SK-N-SH (cell line): ENCODE data around the gene PRX. TPM values are rescaled to one million over a fixed set of nuclear protein-coding genes. Genes with fewer than 3 reads are reported as not detected.

Experiments
- CHD2 ChIP-seq: fragments of 150-350 bp; IDR thresholded peaks from 2 replicates; pipeline ENCODE4 v1.6.1; 2018; ENCODE audit warnings: low read length; ENCODE audit not compliant: partially characterized antibody
- ELF1 ChIP-seq: IDR thresholded peaks from 2 replicates; pipeline ENCODE4 v1.4.0; 2012
- FOSL2 ChIP-seq: IDR thresholded peaks from 2 replicates; pipeline ENCODE4 v1.4.0; 2012; ENCODE audit warnings: low read depth, mild to moderate bottlenecking, moderate library complexity, borderline replicate concordance
- FOXJ3 ChIP-seq: sonication (generic); formaldehyde crosslinking; IDR thresholded peaks from 2 replicates; pipeline ENCODE4 v1.5.1; 2020; ENCODE audit warnings: mild to moderate bottlenecking, missing genetic modification reagents
- GABPA ChIP-seq: IDR thresholded peaks from 2 replicates; pipeline ENCODE4 v1.4.0; 2012; ENCODE audit warnings: low read depth, mild to moderate bottlenecking
- GATA2 ChIP-seq: sonication (generic); formaldehyde crosslinking; IDR thresholded peaks from 2 replicates; pipeline ENCODE4 v1.5.0; 2020; ENCODE audit warnings: mild to moderate bottlenecking, missing genetic modification reagents
- MEF2A ChIP-seq: IDR thresholded peaks from 2 replicates; pipeline ENCODE4 v1.4.0; 2012; ENCODE audit warnings: low read depth, borderline replicate concordance
- MXI1 ChIP-seq: IDR thresholded peaks from 2 replicates; pipeline ENCODE4 v1.6.1; 2012; ENCODE audit warnings: mild to moderate bottlenecking, low read depth, low read length, improper control_type of control experiment
- NRF1 ChIP-seq: IDR thresholded peaks from 2 replicates; pipeline ENCODE4 v1.6.1; 2012; ENCODE audit warnings: low read depth, mild to moderate bottlenecking, low read length
- PBX3 ChIP-seq: IDR thresholded peaks from 2 replicates; pipeline ENCODE4; 2012
- POLR2AphosphoS5 ChIP-seq: IDR thresholded peaks from 2 replicates; pipeline ENCODE4 v1.6.1; 2012; ENCODE audit warnings: low read depth, low read length
- RCOR1 ChIP-seq: fragments of 150-350 bp; IDR thresholded peaks from 2 replicates; pipeline ENCODE4 v1.6.1; 2017; ENCODE audit warnings: antibody characterized with exemption, low read length
- RFX5 ChIP-seq: IDR thresholded peaks from 2 replicates; pipeline ENCODE4 v1.6.1; 2012; ENCODE audit warnings: mild to moderate bottlenecking, improper control_type of control experiment, low read length
- RXRA ChIP-seq: IDR thresholded peaks from 2 replicates; pipeline ENCODE4 v1.4.0; 2012; ENCODE audit warnings: low read depth, mild to moderate bottlenecking, borderline replicate concordance
- SIN3A ChIP-seq: IDR thresholded peaks from 2 replicates; pipeline ENCODE4 v1.6.1; 2012; ENCODE audit warnings: low read depth, mild to moderate bottlenecking, low read length, moderate library complexity, borderline replicate concordance
- SMC3 ChIP-seq: IDR thresholded peaks from 2 replicates; pipeline ENCODE4 v1.6.1; 2012; ENCODE audit warnings: low read depth, low read length, improper control_type of control experiment
- TCF12 ChIP-seq: IDR thresholded peaks from 2 replicates; pipeline ENCODE4 v1.4.0; 2012
- TEAD4 ChIP-seq: IDR thresholded peaks from 2 replicates; pipeline ENCODE4 v1.4.0; 2012; ENCODE audit warnings: mild to moderate bottlenecking, borderline replicate concordance; ENCODE audit not compliant: insufficient read depth
- USF1 ChIP-seq: IDR thresholded peaks from 2 replicates; pipeline ENCODE4 v1.4.0; 2012; ENCODE audit warnings: low read depth, borderline replicate concordance
- YY1 ChIP-seq: IDR thresholded peaks from 2 replicates; pipeline ENCODE4 v1.4.0; 2012; ENCODE audit warnings: low read depth, mild to moderate bottlenecking
- polyA plus RNA-seq, 3 experiments: library from polyadenylated mRNA; depleted of rRNA; stranded (reverse); fragments of >200 nt; gene quantifications; 2 replicates each; pipeline ENCODE4 v1.2.3, GENCODE V29; 2012
- TF ChIP-seq, protein P1 (sequence below): IDR thresholded peaks from 2 replicates; pipeline ENCODE4 v1.6.1; 2012; ENCODE audit warnings: mild to moderate bottlenecking, low read depth, low read length, moderate library complexity
- TF ChIP-seq, protein P2 (sequence below): fragments of 150-350 bp; IDR thresholded peaks from 2 replicates; pipeline ENCODE4 v1.6.1; 2016; ENCODE audit warnings: mild to moderate bottlenecking, low read depth, low read length
- TF ChIP-seq, protein P3 (sequence below): fragments of 200-600 bp; sonication (generic); IDR thresholded peaks from 2 replicates; pipeline ENCODE4 v1.6.1; 2017; ENCODE audit warnings: antibody characterized with exemption, mild to moderate bottlenecking, moderate library complexity
- TF ChIP-seq, protein P4 (sequence below): IDR thresholded peaks from 2 replicates; pipeline ENCODE4 v1.4.0; 2012; ENCODE audit warnings: low read depth

Gene PRX
- polyA plus RNA-seq, 1 of the 3 experiments (the other 2 are of a cell fraction), result 2.2 TPM

DNA sequence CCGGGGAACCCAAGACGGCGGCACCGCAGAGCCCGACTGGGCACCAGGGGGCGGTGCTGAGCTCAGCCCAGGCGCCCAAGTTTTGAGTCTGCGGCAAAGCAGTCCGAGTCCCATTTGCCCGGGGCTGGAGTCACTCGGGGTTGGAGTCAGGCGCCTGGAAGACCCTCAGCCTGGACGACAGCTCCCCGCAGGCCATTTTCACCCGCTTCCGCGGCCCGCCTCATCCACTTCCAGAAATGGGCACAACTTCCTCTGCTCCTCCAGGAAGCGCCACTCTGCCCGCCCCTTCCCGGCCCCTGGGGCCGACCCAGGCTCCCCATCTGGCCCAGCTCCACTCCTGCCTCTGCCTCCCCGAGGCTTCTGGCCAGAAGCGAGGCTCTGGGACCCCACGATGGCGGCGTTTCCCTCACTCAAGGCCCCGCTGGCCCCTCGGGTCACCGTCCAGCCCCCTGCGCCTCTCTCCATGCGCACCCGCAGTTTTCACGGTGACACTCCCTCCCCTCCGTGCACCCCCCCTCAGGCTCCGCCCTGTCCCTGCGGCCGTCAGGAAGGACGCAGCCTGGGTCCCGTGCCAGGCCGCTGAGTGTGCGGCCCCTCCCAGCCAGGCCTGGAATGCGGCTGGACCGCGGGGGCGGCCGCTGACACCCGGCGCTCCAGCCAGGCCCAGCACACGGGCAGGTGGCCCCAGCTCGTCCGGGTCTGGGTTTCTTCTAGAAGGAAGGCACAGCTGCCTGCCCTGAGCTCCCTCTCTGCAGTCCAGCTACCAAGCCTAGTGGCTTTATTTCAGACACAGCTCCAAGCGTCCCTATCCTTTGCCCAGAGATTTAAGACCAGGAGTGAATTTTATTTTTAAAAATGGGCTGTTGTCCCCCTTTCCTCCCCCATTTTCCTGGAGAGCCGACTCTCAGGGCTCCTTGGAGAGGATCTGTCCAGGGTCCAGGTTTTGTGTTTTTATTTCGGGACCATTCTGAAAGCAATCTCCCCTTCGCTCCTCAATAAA is 7.9 kb upstream of the PRX start (continued):
- TF ChIP-seq, protein P1, sequence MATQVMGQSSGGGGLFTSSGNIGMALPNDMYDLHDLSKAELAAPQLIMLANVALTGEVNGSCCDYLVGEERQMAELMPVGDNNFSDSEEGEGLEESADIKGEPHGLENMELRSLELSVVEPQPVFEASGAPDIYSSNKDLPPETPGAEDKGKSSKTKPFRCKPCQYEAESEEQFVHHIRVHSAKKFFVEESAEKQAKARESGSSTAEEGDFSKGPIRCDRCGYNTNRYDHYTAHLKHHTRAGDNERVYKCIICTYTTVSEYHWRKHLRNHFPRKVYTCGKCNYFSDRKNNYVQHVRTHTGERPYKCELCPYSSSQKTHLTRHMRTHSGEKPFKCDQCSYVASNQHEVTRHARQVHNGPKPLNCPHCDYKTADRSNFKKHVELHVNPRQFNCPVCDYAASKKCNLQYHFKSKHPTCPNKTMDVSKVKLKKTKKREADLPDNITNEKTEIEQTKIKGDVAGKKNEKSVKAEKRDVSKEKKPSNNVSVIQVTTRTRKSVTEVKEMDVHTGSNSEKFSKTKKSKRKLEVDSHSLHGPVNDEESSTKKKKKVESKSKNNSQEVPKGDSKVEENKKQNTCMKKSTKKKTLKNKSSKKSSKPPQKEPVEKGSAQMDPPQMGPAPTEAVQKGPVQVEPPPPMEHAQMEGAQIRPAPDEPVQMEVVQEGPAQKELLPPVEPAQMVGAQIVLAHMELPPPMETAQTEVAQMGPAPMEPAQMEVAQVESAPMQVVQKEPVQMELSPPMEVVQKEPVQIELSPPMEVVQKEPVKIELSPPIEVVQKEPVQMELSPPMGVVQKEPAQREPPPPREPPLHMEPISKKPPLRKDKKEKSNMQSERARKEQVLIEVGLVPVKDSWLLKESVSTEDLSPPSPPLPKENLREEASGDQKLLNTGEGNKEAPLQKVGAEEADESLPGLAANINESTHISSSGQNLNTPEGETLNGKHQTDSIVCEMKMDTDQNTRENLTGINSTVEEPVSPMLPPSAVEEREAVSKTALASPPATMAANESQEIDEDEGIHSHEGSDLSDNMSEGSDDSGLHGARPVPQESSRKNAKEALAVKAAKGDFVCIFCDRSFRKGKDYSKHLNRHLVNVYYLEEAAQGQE, result no peak
- no peak for TF ChIP-seq RXRA
- TF ChIP-seq, protein P2, sequence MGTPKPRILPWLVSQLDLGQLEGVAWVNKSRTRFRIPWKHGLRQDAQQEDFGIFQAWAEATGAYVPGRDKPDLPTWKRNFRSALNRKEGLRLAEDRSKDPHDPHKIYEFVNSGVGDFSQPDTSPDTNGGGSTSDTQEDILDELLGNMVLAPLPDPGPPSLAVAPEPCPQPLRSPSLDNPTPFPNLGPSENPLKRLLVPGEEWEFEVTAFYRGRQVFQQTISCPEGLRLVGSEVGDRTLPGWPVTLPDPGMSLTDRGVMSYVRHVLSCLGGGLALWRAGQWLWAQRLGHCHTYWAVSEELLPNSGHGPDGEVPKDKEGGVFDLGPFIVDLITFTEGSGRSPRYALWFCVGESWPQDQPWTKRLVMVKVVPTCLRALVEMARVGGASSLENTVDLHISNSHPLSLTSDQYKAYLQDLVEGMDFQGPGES, result no peak
- peak; percentile 75; the same call in 1 of the 2 replicates for TF ChIP-seq SIN3A
- TF ChIP-seq RCOR1, result 0 out of 2 replicates have a peak, but pooled peaks have one; percentile 31
- TF ChIP-seq, protein P3, sequence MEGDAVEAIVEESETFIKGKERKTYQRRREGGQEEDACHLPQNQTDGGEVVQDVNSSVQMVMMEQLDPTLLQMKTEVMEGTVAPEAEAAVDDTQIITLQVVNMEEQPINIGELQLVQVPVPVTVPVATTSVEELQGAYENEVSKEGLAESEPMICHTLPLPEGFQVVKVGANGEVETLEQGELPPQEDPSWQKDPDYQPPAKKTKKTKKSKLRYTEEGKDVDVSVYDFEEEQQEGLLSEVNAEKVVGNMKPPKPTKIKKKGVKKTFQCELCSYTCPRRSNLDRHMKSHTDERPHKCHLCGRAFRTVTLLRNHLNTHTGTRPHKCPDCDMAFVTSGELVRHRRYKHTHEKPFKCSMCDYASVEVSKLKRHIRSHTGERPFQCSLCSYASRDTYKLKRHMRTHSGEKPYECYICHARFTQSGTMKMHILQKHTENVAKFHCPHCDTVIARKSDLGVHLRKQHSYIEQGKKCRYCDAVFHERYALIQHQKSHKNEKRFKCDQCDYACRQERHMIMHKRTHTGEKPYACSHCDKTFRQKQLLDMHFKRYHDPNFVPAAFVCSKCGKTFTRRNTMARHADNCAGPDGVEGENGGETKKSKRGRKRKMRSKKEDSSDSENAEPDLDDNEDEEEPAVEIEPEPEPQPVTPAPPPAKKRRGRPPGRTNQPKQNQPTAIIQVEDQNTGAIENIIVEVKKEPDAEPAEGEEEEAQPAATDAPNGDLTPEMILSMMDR, result peak; percentile 97
- peak; percentile 72; the same call in 1 of the 2 replicates for TF ChIP-seq MXI1
- peak; percentile 58 for TF ChIP-seq NRF1
- TF ChIP-seq, protein P4, sequence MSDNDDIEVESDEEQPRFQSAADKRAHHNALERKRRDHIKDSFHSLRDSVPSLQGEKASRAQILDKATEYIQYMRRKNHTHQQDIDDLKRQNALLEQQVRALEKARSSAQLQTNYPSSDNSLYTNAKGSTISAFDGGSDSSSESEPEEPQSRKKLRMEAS, result peak; percentile 76
- TF ChIP-seq PBX3, result no peak
- no peak; the same call in 1 of the 2 replicates for TF ChIP-seq USF1
- TF ChIP-seq ELF1, result peak; percentile 79
- TF ChIP-seq RFX5, result no peak
- peak; percentile 48; the same call in 1 of the 2 replicates for TF ChIP-seq GABPA
- TF ChIP-seq FOSL2, result peak; percentile 29; the same call in 1 of the 2 replicates
- TF ChIP-seq YY1, result no peak
- no peak for TF ChIP-seq MEF2A
- no peak for TF ChIP-seq GATA2
- peak; percentile 71 for TF ChIP-seq TCF12
- no peak; the same call in 1 of the 2 replicates for TF ChIP-seq POLR2AphosphoS5
- TF ChIP-seq TEAD4, result peak; percentile 93
- TF ChIP-seq CHD2, result peak; percentile 42
- TF ChIP-seq FOXJ3 (CRISPR knock-in tag), result peak; percentile 19; the same call in 1 of the 2 replicates
- peak; percentile 71 for TF ChIP-seq SMC3
